Skin of body (tissue), 2 donors: ENCODE measurements around the gene NAXE. TPM values are rescaled to one million over a fixed set of nuclear protein-coding genes. Genes with fewer than 3 reads are reported as not detected.
"Not testable (repeated sequence)": the region's sequence is repeated elsewhere in the genome, so short reads cannot be mapped to it uniquely, and the experiment has no call there.

Experiments
- DNase-seq: peaks from one replicate; lab custom pipeline; 2025; lab: John Stamatoyannopoulos, UW
- total RNA-seq: library from RNA; depleted of rRNA; stranded (reverse); fragments of >200 nt; gene quantifications from one replicate; pipeline ENCODE4 v1.2.3, GENCODE V29; 2014

The NAXE gene
- total RNA-seq, 1 donor from 2014 or later = 26.1 TPM

GRCh38 chr1:156622581-156623297 lies 31.2 kb downstream of the NAXE start:
- no peak for DNase-seq

GRCh38 chr1:156623946-156624813 lies 32.6 kb downstream of the NAXE start:
- no peak for DNase-seq

DNA sequence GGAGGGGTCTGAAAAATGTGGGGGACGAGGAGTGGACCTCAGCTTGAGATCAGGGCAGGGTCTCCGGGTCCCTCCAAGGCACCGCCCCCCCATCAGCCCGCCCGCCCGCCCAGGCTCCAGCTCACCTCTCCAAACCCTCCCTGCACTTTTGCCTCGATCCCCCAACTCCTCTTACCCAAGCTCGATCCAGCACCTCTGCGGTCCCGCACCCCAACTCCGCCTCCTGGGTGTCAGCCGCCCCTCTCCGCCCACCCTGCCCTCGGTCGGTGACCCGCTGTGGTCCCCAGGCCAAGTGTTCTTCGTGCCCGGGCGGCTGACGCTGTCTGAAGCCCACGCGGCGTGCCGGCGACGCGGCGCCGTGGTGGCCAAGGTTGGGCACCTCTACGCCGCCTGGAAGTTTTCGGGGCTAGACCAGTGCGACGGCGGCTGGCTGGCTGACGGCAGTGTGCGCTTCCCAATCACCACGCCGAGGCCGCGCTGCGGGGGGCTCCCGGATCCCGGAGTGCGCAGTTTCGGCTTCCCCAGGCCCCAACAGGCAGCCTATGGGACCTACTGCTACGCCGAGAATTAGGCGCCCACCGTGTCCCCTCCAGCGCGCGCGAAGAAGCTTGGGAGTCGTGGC lies 33.3 kb downstream of the NAXE start:
- DNase-seq = no peak

GRCh38 chr1:156625436-156626078 lies 34.0 kb downstream of the NAXE start:
- DNase-seq = no peak

GRCh38 chr1:156626079-156626438 lies 34.5 kb downstream of the NAXE start:
- no peak for DNase-seq

GRCh38 chr1:156627313-156627880 lies 35.8 kb downstream of the NAXE start:
- DNase-seq = no peak

GRCh38 chr1:156629823-156630449 lies 38.4 kb downstream of the NAXE start:
- DNase-seq = no peak

GRCh38 chr1:156631152-156631551 lies 39.6 kb downstream of the NAXE start:
- not testable (repeated sequence) for DNase-seq

DNA sequence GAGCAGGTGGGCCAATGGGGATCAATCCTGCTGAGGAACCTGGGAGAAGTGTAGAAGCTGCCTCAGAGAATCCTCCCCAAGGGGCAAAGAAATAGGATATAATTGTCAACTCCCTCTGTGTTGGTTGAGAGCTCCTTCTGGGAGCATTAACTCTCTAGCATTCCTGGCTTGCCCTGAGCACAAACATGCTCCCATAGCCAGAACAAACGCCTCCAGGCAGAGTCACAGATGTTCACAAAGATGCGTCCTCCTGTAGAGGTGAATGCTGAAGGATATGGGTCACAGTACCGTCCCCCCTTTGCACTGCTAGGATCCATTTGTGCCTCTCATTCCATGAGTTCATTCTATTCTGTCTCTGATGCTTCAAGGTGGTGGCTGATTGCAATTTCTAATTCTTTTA lies 40.8 kb downstream of the NAXE start:
- no peak for DNase-seq

- DNase-seq = no peak
Observed at GRCh38 chr1:156638189-156638985, 46.8 kb downstream of the NAXE start.

DNA sequence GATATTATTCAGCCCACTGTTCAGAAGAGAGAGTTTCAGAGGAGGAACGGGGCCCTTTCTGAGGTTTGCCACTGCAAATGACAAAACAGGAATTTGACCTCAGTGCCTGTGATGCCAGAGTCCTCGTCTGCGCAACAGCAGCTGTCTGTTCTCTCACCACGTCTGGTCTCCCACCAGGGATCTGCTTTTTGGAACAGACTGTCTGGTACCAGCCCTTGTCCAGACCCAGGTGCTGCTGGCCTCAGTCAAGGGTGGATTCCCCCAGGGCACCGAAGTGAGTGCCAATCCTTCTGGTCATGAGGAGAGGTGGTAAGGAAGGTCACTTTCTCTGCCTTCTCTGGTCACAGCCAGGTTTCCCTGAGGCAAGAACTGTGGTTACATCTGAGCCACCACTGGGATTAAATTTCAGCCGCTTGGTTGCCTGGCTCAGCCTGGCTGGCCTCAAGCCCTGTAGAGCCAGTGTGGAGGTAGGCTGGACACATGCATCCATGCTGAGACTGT lies 48.1 kb downstream of the NAXE start:
- no peak for DNase-seq

DNA sequence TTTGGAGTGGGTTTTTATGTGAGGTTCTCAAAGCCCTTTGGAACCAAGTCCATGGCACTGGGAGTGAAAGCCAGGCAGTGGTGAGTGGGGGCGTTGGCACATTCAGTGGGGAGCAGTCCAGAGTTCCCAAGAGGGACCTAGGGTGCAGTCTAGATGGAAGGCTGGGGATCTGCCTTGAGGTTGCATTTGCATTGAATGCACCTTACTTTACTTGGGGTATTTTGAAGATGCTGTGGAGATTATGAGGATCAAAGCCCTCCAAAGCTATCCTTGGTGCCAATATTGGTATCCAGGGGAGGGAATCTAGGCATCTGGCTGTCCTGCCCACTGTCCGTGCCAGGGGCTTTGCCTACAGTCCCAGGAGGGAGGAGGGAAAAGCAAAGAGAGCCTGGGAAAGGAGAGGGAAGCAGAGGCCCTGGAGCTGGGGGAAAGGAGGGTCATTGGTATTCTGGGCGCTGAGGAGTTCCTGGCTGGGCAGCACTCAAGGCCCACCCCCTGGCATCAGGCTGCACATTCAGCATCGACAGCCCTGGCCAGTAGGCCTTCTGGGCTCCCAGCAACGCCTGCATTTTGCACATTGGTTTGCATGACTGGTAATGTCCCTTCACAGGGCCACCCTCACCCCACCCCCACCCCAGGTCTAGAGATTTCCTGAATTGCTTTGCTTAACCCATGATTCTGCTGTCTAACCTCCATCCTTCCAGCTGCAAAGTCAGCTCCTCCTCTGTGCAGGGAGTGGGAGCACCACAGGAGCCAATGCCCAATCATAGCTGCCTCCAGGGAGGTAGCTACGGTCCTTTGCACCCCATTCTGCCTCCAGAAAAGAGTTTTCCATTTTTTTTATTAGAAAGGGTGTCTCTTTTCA lies 49.5 kb downstream of the NAXE start:
- no peak for DNase-seq

DNA sequence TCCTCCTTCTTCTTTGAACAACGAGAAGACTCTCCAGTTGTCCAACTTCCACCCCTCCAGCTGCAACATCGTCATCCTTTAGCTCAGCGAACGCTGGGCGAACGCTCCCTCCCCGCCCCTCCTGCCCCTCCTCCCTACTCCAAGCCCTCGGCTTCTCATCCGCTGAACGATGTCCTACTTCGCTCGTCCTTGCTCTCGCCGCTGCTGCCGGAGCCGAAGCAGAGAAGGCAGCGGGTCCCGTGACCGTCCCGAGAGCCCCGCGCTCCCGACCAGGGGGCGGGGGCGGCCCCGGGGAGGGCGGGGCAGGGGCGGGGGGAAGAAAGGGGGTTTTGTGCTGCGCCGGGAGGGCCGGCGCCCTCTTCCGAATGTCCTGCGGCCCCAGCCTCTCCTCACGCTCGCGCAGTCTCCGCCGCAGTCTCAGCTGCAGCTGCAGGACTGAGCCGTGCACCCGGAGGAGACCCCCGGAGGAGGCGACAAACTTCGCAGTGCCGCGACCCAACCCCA lies 50.2 kb downstream of the NAXE start, which contains the start of gene BCAN:
Gene BCAN, plus strand, starts transcription at position 357 of the 504 bp plus-strand sequence. CDS start 3,938 bp downstream, outside the sequence.
- DNase-seq = peak; percentile 24

DNA sequence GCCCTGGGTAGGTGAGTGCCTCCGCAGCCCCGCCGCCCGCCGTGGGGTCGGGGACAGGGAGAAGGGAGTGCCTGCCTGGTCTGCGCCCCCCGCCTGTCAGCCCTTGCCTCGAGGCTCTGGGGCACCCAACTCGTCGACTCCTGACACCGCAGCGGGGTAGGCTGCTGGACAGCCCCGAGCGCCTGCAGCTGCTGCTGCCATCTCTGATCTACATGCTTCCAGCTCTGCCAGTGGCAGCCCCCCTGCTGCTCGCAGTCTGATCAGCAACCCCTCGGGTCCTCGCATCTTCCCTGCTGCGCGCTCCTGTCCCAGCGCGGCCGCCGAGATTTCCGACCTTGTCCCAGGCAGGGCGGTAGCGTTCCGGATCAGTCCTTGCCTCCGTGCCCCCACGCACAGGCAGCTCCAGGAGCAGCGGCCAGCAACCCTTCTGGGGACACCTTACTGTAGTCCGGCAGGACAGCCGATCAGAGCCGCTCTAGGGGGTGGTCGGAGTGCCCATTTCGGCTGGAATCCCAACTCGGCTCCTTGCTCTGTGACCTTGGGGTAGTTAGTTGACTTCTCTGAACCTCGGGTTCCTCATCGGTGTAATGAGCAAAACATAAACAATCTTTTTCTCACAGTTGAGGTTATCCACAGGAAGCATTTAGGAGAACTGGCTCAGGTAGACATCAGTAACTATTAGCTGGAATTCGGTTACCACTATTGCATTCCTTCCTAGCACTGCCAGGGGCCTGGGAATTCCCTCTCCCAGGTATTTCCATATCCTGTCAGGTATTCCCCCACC lies 50.9 kb downstream of the NAXE start:
- DNase-seq = no peak

DNA sequence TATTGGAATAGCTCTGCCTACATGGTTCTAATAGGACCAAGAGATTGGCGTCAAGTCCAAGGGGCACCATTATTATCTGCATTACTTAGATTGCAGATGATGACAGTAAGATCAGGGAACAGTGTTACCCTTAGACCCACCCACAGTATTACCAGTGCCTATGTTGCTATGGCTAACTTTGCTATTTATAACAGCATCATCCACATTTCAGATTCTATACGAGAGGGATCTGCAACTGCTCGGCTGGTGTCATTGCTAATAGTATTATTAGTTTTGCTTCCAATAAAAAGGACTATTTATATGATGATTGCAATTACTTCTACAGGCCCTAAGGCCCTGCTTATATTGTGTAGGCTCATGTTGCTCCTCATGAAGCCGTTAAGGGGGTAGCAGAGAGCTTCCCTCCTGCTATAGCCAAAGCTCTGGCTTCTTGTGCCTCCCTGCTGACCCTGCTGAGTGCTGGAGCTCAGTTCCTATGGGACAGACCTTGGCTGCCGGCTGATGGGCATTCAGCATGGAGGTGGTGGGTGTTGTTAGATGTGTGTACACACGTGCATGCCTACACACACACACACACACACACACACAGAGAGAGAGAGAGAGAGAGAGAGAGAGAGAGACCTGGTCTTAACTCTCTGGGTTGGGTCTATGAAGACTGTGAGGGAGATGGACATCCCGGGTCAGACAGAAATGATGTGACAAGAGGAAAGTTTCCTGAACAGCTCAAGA lies 51.6 kb downstream of the NAXE start:
- no peak for DNase-seq

DNA sequence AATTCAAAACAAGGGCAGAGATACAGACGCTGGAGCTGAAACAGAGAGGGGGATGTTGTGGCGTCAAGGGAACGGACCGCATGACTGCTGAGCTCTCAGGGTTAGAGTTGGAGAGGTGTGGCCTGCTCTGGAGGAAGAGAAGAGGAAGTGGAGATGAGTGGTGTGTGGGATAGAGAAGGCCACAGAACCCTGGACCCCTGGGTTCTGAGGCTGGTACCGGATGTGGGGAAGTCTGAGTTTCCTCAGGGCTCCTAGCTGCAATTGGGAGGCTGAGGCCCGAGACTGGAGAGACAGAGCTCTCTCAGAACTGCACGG lies 52.2 kb downstream of the NAXE start:
- DNase-seq = no peak
